ENCODE data around the gene CRIP1.

DNA sequence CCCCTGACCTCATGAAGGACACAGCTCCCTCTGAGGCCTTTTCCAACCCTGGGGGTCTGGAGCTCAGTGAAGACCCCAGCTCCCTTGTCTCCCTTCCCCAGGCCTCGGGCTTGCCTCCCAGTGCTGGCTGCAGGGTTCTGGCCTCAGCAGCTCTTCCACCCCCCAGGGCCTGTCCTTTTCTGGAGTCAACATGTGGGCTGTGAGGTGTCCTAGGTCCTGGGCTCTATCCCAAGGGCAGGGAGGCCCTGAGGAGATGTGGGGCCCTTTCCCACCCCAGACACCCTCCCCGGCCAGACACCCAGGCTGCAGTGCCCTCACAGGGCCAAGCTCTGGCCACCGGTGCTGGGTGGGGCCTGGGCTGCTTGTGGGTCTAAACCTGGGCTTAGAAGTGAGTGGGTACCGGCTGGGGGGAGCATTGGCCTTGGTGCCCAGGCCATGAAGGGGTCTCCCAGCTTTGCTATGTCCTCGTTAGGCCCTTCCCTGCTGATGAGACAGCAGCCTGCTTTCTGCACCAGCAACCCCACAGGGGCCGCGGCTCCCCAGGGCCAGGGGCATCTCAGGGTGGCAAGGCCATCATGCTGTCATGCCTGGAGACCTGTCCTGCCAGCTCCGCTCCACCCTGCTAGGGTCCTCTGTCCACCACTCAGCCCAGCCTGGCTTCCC, 14.7 kb upstream of the CRIP1 start:
- TF ChIP-seq, protein P1, sequence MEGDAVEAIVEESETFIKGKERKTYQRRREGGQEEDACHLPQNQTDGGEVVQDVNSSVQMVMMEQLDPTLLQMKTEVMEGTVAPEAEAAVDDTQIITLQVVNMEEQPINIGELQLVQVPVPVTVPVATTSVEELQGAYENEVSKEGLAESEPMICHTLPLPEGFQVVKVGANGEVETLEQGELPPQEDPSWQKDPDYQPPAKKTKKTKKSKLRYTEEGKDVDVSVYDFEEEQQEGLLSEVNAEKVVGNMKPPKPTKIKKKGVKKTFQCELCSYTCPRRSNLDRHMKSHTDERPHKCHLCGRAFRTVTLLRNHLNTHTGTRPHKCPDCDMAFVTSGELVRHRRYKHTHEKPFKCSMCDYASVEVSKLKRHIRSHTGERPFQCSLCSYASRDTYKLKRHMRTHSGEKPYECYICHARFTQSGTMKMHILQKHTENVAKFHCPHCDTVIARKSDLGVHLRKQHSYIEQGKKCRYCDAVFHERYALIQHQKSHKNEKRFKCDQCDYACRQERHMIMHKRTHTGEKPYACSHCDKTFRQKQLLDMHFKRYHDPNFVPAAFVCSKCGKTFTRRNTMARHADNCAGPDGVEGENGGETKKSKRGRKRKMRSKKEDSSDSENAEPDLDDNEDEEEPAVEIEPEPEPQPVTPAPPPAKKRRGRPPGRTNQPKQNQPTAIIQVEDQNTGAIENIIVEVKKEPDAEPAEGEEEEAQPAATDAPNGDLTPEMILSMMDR (IDR thresholded peaks at IDR 0.05; ENCODE audit: poor library complexity) = no peak
- no peak for TF ChIP-seq EZH2 (IDR thresholded peaks at IDR 0.05; ENCODE audit: borderline replicate concordance)
